GM12878 (cell line): ENCODE measurements around the gene ANKMY1. TPM values are rescaled to one million over a fixed set of nuclear protein-coding genes. Genes with fewer than 3 reads are reported as not detected.

Experiments used
- ATAC-seq: fragments of 200-7000 bp; cut with Tn5 transposase; 3 replicates; pipeline ENCODE4 v1.9.1; 2020; ENCODE audit warnings: mild to moderate bottlenecking, moderate library complexity
- BruUV-seq: library from RNA; stranded (reverse); fragments of 400-500 nt; replicated peaks from 2 replicates; lab custom pipeline; 2021; lab: Mats Ljungman, UMichigan
- CTCF ChIA-PET: fragments of 300-600 bp; sonication (Branson Sonifier 250); formaldehyde crosslinking; extraction: SDS; loops from one replicate; lab custom pipeline; 2021; ENCODE audit warnings: inconsistent platforms; lab: Yijun Ruan, JAX
- POLR2A ChIA-PET: fragments of 350-600 bp; formaldehyde crosslinking; extraction: SDS; loops from one replicate; lab custom pipeline; 2021; ENCODE audit warnings: inconsistent platforms; lab: Charles Lee
- RAD21 ChIA-PET: fragments of 300-600 bp; sonication (Branson Sonifier 250); formaldehyde crosslinking; loops from one replicate; lab custom pipeline; 2023; ENCODE audit warnings: antibody characterized with exemption; ENCODE audit not compliant: unreplicated experiment; lab: Charles Lee
- SMC1A ChIA-PET: fragments of 300-600 bp; sonication (Branson Sonifier 250); formaldehyde crosslinking; loops from one replicate; lab custom pipeline; 2023; ENCODE audit not compliant: unreplicated experiment, uncharacterized antibody; lab: Charles Lee
- DNase-seq: peaks from one replicate; pipeline ENCODE4 v3.0.0-alpha.2; 2011; ENCODE audit warnings: low read depth, low spot score
- FAIRE-seq: peaks from 3 replicates; lab custom pipeline; 2011; peaks lifted over from hg19 to GRCh38; lab: Jason Lieb, UNC
- H2AFZ ChIP-seq: 2 replicates; pipeline ENCODE4 v1.6.0; 2011; ENCODE audit warnings: low read depth, low read length, control low read depth; ENCODE audit not compliant: control insufficient read depth
- H3K27ac ChIP-seq: 2 replicates; pipeline ENCODE4 v1.5.1; 2011; ENCODE audit warnings: control low read depth; ENCODE audit not compliant: control insufficient read depth, insufficient read depth
- H3K27me3 ChIP-seq, 2 experiments: replicated peaks in 1 of 2; 2 replicates each; pipeline versions ENCODE4 v1.6.0 to v1.6.1; 2011; ENCODE audit warnings: low read length in 1 of 2; ENCODE audit not compliant: control insufficient read depth in 2 of 2, insufficient read depth in 2 of 2
- H3K36me3 ChIP-seq, 2 experiments: 2 replicates each; pipeline ENCODE4 v1.5.1; 2011; ENCODE audit warnings: low read length in 1 of 2; ENCODE audit not compliant: control insufficient read depth in 2 of 2, insufficient read depth in 2 of 2
- H3K4me1 ChIP-seq: 2 replicates; pipeline ENCODE4 v1.6.1; 2011; ENCODE audit warnings: mild to moderate bottlenecking, low read length, moderate library complexity, mixed read lengths; ENCODE audit not compliant: control insufficient read depth, insufficient read depth
- H3K4me2 ChIP-seq: 2 replicates; pipeline ENCODE4 v1.6.0; 2011; ENCODE audit warnings: control low read depth; ENCODE audit not compliant: control insufficient read depth, insufficient read depth
- H3K4me3 ChIP-seq: fragments of 200-600 bp; sonication (generic); 2 replicates; pipeline ENCODE4 v1.5.1; 2016
- H3K79me2 ChIP-seq: 2 replicates; pipeline ENCODE4 v1.6.0; 2011; ENCODE audit warnings: low read length; ENCODE audit not compliant: control insufficient read depth, insufficient read depth
- H3K9ac ChIP-seq: 2 replicates; pipeline ENCODE4 v1.8.0; 2011; ENCODE audit warnings: low read length, control low read depth, mixed read lengths; ENCODE audit not compliant: control insufficient read depth, insufficient read depth
- H3K9me3 ChIP-seq: replicated peaks from 3 replicates; pipeline ENCODE4 v1.5.1; 2011; ENCODE audit warnings: mild to moderate bottlenecking, low read length; ENCODE audit not compliant: control insufficient read depth, insufficient read depth
- H4K20me1 ChIP-seq: 2 replicates; pipeline ENCODE4 v1.6.0; 2011; ENCODE audit not compliant: control insufficient read depth, insufficient read depth
- IKZF1 ChIP-seq: fragments of 450-650 bp; conservative IDR thresholded peaks from 2 replicates; pipeline ENCODE4 v1.6.1; 2017; ENCODE audit warnings: antibody characterized with exemption, mild to moderate bottlenecking
- RAD51 ChIP-seq: fragments of 450-650 bp; IDR thresholded peaks from 2 replicates; pipeline ENCODE4 v1.6.1; 2016; ENCODE audit warnings: moderate library complexity, mild to moderate bottlenecking, inconsistent platforms
- RBBP5 ChIP-seq: fragments of 200-600 bp; sonication (generic); conservative IDR thresholded peaks from 2 replicates; pipeline ENCODE4 v1.6.1; 2016
- TAF1 ChIP-seq: IDR thresholded peaks from 2 replicates; pipeline ENCODE4 v1.6.1; 2011; ENCODE audit warnings: mild to moderate bottlenecking, low read depth, low read length, borderline replicate concordance
- WGBS: methylation state at CpG from one replicate; pipeline ENCODE4 v1.1.6; 2016; ENCODE audit warnings: low lambda C conversion rate; ENCODE audit not compliant: insufficient replicate concordance, insufficient coverage; ENCODE audit errors: missing lambda C conversion rate; 5-methylcytosine and 5-hydroxymethylcytosine counted together
- in situ Hi-C: fragments of 300-500 bp; cut with MboI; formaldehyde crosslinking; loops from 9 replicates; pipeline ENCODE4 v1.14.3; 2018; ENCODE audit warnings: mixed read lengths
- intact Hi-C: fragments of 100-400 bp; cut with micrococcal nuclease; formaldehyde crosslinking; loops from one replicate; pipeline ENCODE4 v1.14.2; 2022; ENCODE audit not compliant: unreplicated experiment
- polyA plus RNA-seq, 11 experiments: library from polyadenylated mRNA; depleted of rRNA in 4 of 11; unstranded in 6 of 11; stranded (reverse) in 5 of 11; fragments of >200 nt; fragmentation: Nextera tagmentation in 4 of 11; fragmentation: Illumina TruSeq in 1 of 11; extraction: Ambion mirVana in 4 of 11; extraction: Trizol in 1 of 11; gene quantifications; 1 replicate in 1 of 11; 2 replicates in 10 of 11; pipeline versions ENCODE4 v1.2.1 to v1.2.3, GENCODE V29; 2011 to 2016; ENCODE audit warnings: inconsistent platforms in 2 of 11, missing spikeins in 2 of 11, low read depth in 1 of 11
- total RNA-seq, 4 experiments: library from RNA; depleted of rRNA in 3 of 4; stranded (reverse); fragments of >200 nt in 3 of 4; fragmentation: Illumina TruSeq in 1 of 4; extraction: Trizol in 1 of 4; gene quantifications; 2 replicates each; pipeline versions ENCODE4 v1.2.1 to v1.2.3, GENCODE V29; 2013 to 2021
- TF ChIP-seq, protein P1 (sequence below): fragments of 450-650 bp; IDR thresholded peaks from 2 replicates; pipeline ENCODE4 v1.6.1; 2017; ENCODE audit warnings: mild to moderate bottlenecking, moderate library complexity

ANKMY1 gene
- total and polyA plus RNA-seq, 10 of the 15 experiments (the other 5 are each of a cell fraction or from before 2014, with no cell fraction given), result 1.1 to 15.3 (median 11.1) TPM

- TF ChIP-seq, protein P1, sequence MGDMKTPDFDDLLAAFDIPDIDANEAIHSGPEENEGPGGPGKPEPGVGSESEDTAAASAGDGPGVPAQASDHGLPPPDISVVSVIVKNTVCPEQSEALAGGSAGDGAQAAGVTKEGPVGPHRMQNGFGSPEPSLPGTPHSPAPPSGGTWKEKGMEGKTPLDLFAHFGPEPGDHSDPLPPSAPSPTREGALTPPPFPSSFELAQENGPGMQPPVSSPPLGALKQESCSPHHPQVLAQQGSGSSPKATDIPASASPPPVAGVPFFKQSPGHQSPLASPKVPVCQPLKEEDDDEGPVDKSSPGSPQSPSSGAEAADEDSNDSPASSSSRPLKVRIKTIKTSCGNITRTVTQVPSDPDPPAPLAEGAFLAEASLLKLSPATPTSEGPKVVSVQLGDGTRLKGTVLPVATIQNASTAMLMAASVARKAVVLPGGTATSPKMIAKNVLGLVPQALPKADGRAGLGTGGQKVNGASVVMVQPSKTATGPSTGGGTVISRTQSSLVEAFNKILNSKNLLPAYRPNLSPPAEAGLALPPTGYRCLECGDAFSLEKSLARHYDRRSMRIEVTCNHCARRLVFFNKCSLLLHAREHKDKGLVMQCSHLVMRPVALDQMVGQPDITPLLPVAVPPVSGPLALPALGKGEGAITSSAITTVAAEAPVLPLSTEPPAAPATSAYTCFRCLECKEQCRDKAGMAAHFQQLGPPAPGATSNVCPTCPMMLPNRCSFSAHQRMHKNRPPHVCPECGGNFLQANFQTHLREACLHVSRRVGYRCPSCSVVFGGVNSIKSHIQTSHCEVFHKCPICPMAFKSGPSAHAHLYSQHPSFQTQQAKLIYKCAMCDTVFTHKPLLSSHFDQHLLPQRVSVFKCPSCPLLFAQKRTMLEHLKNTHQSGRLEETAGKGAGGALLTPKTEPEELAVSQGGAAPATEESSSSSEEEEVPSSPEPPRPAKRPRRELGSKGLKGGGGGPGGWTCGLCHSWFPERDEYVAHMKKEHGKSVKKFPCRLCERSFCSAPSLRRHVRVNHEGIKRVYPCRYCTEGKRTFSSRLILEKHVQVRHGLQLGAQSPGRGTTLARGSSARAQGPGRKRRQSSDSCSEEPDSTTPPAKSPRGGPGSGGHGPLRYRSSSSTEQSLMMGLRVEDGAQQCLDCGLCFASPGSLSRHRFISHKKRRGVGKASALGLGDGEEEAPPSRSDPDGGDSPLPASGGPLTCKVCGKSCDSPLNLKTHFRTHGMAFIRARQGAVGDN, result no peak
- TF ChIP-seq IKZF1, result no peak
- TF ChIP-seq RAD51, result no peak
Measured at GRCh38 chr2:240554767-240555493, 2.9 kb downstream of the ANKMY1 start (continued).

DNA sequence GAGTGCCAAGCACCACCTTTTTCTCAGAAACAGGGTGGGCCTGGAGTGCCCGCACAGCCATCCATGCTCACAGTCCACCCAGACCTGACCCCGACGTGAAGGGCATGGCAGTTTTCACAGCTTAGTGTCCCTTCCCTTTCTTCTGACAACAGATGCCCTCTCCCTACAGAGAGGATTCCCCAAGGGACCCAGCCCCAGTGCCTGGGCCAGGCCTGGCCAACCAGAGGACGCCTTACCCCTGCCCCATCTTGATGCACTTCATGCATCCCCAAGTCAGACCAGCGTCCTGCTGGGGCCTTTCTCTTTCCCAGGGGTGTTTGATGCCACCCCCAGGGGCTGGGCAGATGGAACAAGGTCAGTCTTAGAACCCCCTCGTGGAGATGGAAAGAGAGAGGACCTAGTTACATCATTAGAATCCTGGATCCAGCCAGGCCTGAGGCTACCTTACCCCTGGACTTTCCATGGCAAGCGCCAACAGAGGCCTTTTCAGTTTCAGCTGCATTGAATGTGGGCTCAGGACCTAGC, 3.8 kb downstream of the ANKMY1 start:
- BruUV-seq, result no TSS peak
- no peak for FAIRE-seq
- RAD21 ChIA-PET, result no interaction called here
- peaks cover 0 to 15% of the 10 kb centered on the region in 2 experiments; a peak in 1 of 4 replicates for H3K36me3 ChIP-seq
- no peak for TF ChIP-seq RBBP5
- TF ChIP-seq TAF1, result no peak
- H3K4me1 ChIP-seq, result peaks cover 31% of the 10 kb centered on the region
- H3K27me3 ChIP-seq, result no peaks in the 10 kb centered on the region
- H3K79me2 ChIP-seq, result peaks cover 18% of the 10 kb centered on the region
- H3K27ac ChIP-seq, result no peak overlapping the region
- POLR2A ChIA-PET, result no interaction called here
- intact Hi-C loops (no loop called here), in situ Hi-C loops (no loop called here)
- H3K9me3 ChIP-seq, result no peaks in the 10 kb centered on the region; the same call in 2 of the 3 replicates
- CTCF ChIA-PET, result interaction anchor here (1.3 to 1.7 kb wide), 2 partner anchors 12 to 40 kb away, joined by 3 to 8 read pairs; no protein-coding TSS in a partner anchor
- DNase-seq, result no peak
- no peak overlapping the region for H3K4me3 ChIP-seq
- SMC1A ChIA-PET, result interaction anchor here (1.1 kb wide), 1 partner anchor 40 kb away, joined by 4 read pairs; no protein-coding TSS in a partner anchor
- H3K4me2 ChIP-seq, result no peak overlapping the region
- no peak overlapping the region for H2AFZ ChIP-seq
- H3K9ac ChIP-seq, result no peak overlapping the region
- no peak for ATAC-seq
- 93% methylated on average over 7 of the region's 7 CpGs for WGBS
- H4K20me1 ChIP-seq, result no peaks in the 10 kb centered on the region
